Measurements from ENCODE around the gene AP3S2.
"Not testable (repeated sequence)": the region's sequence is repeated elsewhere in the genome, so short reads cannot be mapped to it uniquely, and the experiment has no call there.

The AP3S2 gene

GRCh38 chr15:89903015-89903857 lies 9.4 kb upstream of the AP3S2 start:
- no peak for DNase-seq

GRCh38 chr15:89900849-89901248 lies 7.1 kb upstream of the AP3S2 start:
- DNase-seq, result no peak

DNA sequence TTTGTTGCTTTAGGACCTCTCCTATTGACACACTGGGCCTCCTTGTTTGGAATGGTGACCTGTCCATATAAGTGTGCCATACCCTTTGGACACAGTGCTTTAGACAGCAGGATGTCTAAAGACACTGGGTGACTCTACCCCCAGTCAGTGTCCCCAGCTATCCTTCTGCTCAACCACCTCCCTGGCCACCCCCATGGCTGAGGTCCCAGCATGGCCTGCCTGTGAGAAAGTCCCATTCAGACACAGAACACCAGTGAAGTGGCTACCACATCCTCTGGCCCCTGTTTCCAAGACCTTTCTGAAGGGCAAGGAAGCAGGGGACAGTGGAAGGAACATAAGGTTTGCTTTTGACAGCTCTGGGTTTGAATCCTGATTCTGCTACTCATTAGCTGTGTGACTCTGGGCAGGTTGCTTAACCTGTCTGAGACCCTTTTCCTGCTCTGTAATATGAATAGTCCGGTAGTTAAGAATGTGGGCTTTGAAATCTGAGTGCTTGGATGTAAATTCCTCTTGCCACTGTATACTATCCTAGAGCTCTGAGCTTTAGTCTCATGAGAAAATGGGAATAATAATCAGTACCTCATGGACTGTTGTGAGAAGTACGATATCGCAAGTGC lies 6.3 kb upstream of the AP3S2 start:
- no peak for DNase-seq

- no peak for DNase-seq
Measured at GRCh38 chr15:89899295-89899945, 5.6 kb upstream of the AP3S2 start.

DNA sequence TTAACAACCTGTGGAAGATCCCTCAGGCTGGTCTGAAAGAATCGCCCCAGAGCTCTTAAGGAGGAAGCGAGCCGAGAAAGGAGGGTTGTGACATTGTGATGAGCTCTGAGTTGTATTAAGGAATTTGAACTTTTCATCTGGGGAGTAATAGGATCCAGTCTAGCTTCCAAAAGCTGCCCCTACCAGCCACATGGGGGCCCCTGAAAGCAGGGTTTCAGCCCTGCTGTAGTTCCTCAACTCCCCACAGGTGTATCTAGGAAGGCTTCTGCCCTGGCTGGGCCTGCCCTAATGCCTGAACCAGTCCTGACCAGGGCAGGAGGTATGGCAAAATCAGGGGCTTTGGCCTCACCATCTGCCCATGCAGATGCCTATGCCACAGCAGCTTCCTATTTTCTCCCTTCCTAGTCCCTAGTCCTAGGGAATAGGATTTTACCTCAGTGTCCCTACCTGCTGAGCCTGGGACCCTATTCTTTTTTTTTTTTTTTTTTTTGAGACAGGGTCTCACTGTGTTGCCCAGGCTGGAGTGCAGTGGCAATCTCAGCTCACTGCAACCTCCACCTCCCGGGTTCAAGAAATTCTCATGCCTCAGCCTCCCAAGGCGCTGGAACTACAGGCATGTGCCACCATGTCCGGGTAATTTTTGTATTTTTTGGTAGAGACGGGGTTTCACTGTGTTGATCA lies 5.0 kb upstream of the AP3S2 start:
- DNase-seq, result peak; percentile 45

DNA sequence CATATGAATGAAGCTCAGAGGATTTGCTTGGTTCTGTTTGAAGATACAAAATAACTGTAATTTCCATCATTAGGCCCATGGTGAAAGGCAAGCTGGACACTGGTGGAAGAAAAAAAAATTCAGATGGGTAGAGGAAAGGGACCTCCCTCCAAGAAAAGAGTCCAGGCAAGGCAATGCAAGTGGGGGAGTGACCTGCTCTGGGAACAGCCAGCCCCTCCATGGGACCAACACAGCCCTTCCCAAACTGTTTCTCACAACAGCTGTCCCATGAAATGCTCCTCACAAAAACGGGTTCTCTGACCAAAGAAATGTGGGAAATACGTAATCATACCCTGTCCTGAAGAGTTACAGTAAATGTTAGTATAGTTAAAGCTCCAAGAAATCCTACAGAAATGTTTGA lies 4.4 kb upstream of the AP3S2 start:
- DNase-seq, result no peak

DNA sequence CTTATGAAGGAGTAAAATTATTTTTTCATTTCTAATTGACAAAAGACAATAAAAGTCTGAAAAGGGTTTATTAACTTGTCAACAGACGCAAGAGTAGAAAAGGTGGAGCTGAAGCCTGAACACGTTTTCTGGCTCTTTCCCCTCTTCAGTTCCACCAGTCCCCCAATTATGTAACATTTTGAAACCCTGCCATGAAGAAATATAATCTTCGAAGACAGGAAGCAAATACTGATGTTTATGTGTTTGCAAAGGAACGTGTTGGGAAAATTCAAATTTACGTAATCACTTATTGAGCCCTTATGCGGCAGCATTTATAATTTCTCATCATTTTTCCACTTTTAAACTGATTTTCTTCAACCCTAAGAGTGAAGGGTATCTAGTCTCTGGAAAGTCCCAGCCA lies 767 bp downstream of the AP3S2 start:
- no peak for DNase-seq

DNA sequence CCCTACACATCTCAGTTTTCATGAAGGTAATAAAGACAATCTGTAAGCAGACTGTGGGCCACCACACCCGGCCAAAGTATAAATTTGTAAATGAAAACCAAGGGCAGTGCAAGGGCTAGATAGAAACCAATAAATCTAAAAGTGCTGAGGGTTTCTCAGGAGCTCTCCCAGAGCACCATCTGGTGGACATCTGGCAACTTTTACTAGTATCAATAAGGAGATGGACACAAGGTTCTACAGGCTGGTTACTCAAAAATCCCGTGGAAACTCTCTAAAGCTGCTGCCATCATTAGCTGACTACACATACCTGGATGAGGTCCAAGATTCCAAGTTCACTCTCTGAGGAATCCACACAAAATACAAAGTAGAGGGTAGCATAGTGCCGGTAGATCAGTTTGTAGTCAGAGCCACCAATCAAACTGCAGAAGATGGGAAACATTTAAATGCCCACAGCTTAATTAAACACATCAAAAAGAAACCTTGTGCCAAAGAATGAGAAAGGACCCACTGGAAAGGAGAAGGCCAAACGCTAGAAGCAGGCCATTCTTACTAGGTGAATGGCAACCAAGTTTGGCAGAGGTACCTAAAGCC lies 5.5 kb downstream of the AP3S2 start:
- DNase-seq, result no peak

DNA sequence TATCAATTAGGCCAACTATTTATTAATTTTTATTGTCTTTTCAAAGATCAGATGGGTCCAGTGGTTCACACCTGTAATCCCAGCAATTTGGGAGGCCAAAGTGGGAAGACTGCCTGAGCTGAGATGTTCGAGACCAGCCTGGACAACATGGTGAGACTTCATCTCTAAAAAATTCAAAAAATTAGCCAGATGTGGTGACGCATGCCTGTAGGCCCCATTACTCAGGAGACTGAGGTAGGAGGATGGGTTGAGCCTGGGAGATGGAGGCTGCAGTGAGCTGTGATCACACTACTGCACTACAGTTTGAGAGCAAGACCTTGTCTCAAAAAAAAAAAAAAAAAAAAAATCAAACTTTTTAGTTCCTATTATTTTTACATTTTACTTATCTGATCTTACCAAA lies 8.2 kb downstream of the AP3S2 start:
- no peak for DNase-seq

DNA sequence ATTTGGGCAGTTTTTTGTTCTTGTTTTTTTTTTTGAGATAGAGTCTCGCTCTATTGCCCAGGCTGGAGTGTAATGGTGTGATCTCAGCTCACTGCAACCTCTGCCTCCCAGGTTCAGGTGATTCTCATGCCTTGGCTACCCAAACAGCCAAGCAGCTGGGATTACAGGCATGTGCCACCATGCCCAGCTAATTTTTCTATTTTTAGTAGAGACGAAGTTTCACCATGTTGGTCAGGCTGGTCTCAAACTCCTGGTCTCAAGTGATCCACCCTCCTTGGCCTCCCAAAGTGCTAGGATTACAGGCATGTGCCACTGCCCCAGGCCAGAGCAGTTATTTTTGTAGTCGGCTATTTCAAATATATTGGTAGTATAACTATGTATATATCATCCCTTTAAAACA lies 8.6 kb downstream of the AP3S2 start:
- DNase-seq, result not testable (repeated sequence)

- DNase-seq, result no peak
Measured at GRCh38 chr15:89883518-89883917, 10.3 kb downstream of the AP3S2 start.

DNA sequence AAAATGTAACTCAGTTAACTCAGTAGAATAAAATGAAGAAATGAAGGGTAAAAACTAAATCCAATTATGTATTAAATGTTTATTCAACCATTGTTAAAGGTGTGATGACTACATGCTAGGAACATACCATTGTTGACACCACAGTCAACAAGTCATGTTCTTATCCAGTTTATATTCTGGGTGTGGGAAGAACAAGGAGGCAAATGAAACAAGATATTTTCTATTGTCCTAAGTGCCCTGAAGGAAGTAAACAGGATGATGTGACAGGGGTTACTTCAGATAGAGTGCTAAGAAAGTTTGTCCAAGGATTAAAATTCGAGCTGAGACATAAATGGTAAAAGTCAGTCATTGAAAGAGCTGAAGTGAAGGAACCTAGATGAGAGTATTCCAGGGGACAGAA lies 13.1 kb downstream of the AP3S2 start:
- no peak for DNase-seq

- no peak for DNase-seq
Measured at GRCh38 chr15:89878323-89878722, 15.5 kb downstream of the AP3S2 start.

GRCh38 chr15:89877083-89877425 lies 16.7 kb downstream of the AP3S2 start:
- no peak for DNase-seq

GRCh38 chr15:89876396-89877082 lies 17.3 kb downstream of the AP3S2 start:
- no peak for DNase-seq

DNA sequence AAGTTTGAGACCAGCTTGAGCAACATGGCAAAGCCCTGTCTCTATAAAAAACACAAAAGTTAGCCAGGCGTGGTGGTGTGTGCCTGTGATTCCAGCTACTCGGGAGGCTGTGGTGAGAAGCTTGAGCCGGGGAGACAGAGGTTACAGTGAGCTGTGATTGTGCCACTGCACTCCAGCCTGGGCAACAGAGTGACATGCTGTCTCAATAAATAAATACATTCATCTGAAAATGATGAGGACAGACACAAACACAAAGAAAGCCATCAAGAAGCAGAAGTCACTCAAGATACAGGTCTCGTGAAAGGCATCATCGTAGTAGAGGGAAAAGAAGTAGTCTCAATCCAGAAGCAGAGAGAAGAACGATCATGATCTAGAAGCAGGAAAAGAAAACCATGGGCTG lies 18.1 kb downstream of the AP3S2 start:
- DNase-seq, result no peak

GRCh38 chr15:89874926-89875564 lies 18.7 kb downstream of the AP3S2 start:
- DNase-seq, result peak; percentile 80

DNA sequence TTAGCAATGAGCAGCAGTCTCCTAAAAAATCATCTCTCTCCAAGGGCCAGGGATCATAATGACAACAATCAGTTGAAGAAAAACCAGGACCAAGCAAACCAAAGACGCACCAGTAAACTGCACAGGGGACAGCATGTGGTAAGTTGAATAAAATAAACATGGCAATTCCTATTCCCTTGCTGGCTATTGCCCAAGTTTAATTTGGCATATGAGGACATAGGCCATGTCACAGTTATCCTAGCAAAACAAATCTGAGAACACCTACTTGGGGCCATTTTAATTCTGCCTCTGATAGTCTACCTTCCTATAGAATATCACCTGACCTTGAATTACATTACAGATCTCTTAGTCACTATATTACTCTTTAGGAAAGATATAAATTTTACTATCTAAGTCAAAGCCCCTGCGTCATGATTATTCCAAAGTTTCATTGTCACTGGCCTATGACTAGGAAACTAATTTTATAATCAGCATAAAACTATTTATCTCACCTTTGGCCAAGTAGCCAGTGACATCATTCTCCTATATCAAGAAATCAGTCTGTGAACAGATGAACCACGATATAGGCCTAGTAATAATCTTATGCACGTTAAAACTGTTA lies 23.0 kb downstream of the AP3S2 start:
- DNase-seq, result no peak

DNA sequence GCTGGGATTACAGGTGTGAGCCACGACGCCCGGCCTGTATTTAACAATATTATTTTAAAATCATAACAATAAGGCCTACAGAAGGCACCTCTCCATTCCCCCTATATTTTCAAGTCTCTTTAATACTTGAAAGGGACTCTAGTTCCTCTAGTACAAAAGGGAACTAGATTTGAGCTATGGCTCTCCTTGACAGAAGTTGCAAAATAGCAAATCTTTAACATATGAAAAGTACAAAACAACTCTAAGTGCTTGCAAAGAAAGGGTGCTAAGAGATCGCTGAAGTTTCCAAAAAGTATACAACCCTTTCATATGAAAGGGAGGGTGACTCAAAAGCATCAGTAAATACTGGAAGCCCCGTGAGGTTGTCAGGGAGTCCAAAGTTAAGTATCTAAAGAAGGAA lies 23.8 kb downstream of the AP3S2 start:
- no peak for DNase-seq

GRCh38 chr15:89869490-89869889 lies 24.3 kb downstream of the AP3S2 start:
- not testable (repeated sequence) for DNase-seq

- DNase-seq, result no peak
Measured at GRCh38 chr15:89864958-89865739, 28.6 kb downstream of the AP3S2 start.
